Type B pancreatic cell (in vitro differentiated cells): ENCODE data around the gene DYNLRB1. TPM values are rescaled to one million over a fixed set of nuclear protein-coding genes. Genes with fewer than 3 reads are reported as not detected.
A peak's percentile ranks its signal among the peaks of the same experiment; 100 is the strongest.

Experiments
- DNase-seq: peaks from one replicate; pipeline ENCODE4 v3.0.0; 2021; ENCODE audit warnings: mixed read lengths; ENCODE audit not compliant: unreplicated experiment; ENCODE audit errors: extremely low spot score
- H3K27ac Mint-ChIP-seq: 2 replicates; pipeline ENCODE4 v1.8.0; 2021; ENCODE audit warnings: mild to moderate bottlenecking, mixed read lengths
- H3K27me3 Mint-ChIP-seq: 2 replicates; pipeline ENCODE4 v1.8.0; 2021; ENCODE audit warnings: mixed read lengths
- H3K36me3 Mint-ChIP-seq: 2 replicates; pipeline ENCODE4 v1.8.0; 2021; ENCODE audit warnings: mixed read lengths
- H3K4me1 Mint-ChIP-seq: one replicate; pipeline ENCODE4 v1.8.0; 2021; ENCODE audit warnings: mixed read lengths; ENCODE audit not compliant: unreplicated experiment
- H3K4me3 Mint-ChIP-seq: 2 replicates; pipeline ENCODE4 v1.8.0; 2021; ENCODE audit warnings: mild to moderate bottlenecking, mixed read lengths
- H3K9me3 Mint-ChIP-seq: 2 replicates; pipeline ENCODE4 v1.8.0; 2021; ENCODE audit warnings: mixed read lengths
- CTCF ChIP-seq: fragments of 200-600 bp; sonication (generic); conservative IDR thresholded peaks from 2 replicates; pipeline ENCODE4 v1.5.0; 2021; ENCODE audit warnings: antibody characterized with exemption, mild to moderate bottlenecking
- total RNA-seq: library from RNA; stranded (reverse); gene quantifications from 2 replicates; pipeline ENCODE4 v1.2.1, GENCODE V29; 2021; ENCODE audit warnings: low replicate concordance

The DYNLRB1 gene
- total RNA-seq, 1 donor from 2014 or later: 164 TPM

- Mint-ChIP-seq H3K27ac (no peak overlapping the region), H3K36me3 (peaks cover 30% of the 10 kb centered on the region), H3K4me1 (peaks cover 24% of the 10 kb centered on the region), H3K4me3 (no peak overlapping the region), H3K9me3 (no peaks in the 10 kb centered on the region), H3K27me3 (no peaks in the 10 kb centered on the region)
- no peak for DNase-seq
- no peak for TF ChIP-seq CTCF
Measured at GRCh38 chr20:34542439-34542838, 26.2 kb downstream of the DYNLRB1 start.

- DNase-seq: no peak
- Mint-ChIP-seq H3K27ac (peak overlapping the region; percentile 70), H3K36me3 (peaks cover 27% of the 10 kb centered on the region), H3K4me1 (peaks cover 33% of the 10 kb centered on the region), H3K27me3 (no peaks in the 10 kb centered on the region), H3K9me3 (no peaks in the 10 kb centered on the region), H3K4me3 (no peak overlapping the region)
- no peak for TF ChIP-seq CTCF
Measured at GRCh38 chr20:34543463-34544056, 27.3 kb downstream of the DYNLRB1 start.

- peaks cover under 1% of the 10 kb centered on the region for H3K9me3 Mint-ChIP-seq
- TF ChIP-seq CTCF: no peak
Measured at GRCh38 chr20:34544109-34544796, 28.0 kb downstream of the DYNLRB1 start.

GRCh38 chr20:34546751-34547181 lies 30.5 kb downstream of the DYNLRB1 start:
- peak overlapping the region; percentile 63 for H3K4me3 Mint-ChIP-seq
- no peak for TF ChIP-seq CTCF
- H3K27ac Mint-ChIP-seq: peak overlapping the region; percentile 67
- peaks cover 42% of the 10 kb centered on the region for H3K4me1 Mint-ChIP-seq
- no peaks in the 10 kb centered on the region for H3K27me3 Mint-ChIP-seq
- DNase-seq: no peak
- peaks cover 10% of the 10 kb centered on the region for H3K36me3 Mint-ChIP-seq
- H3K9me3 Mint-ChIP-seq: peaks cover 5% of the 10 kb centered on the region

More at GRCh38 chr20:34544109-34544796, 28.0 kb downstream of the DYNLRB1 start:
- Mint-ChIP-seq H3K27ac (peak overlapping the region; percentile 70), H3K4me3 (peak overlapping the region; percentile 12), H3K27me3 (no peaks in the 10 kb centered on the region), H3K36me3 (peaks cover 25% of the 10 kb centered on the region), H3K4me1 (peaks cover 35% of the 10 kb centered on the region)
- no peak for DNase-seq

GRCh38 chr20:34547844-34548613 lies 31.8 kb downstream of the DYNLRB1 start:
- no peak for DNase-seq
- H3K27ac Mint-ChIP-seq: peak overlapping the region; percentile 35
- peaks cover 5% of the 10 kb centered on the region for H3K9me3 Mint-ChIP-seq
- H3K36me3 Mint-ChIP-seq: peaks cover 10% of the 10 kb centered on the region
- TF ChIP-seq CTCF: no peak
- no peak overlapping the region for H3K4me3 Mint-ChIP-seq
- peaks cover 47% of the 10 kb centered on the region for H3K4me1 Mint-ChIP-seq
- no peaks in the 10 kb centered on the region for H3K27me3 Mint-ChIP-seq
